H1 (cell line): ENCODE data around the gene MAPKAP1. TPM values are rescaled to one million over a fixed set of nuclear protein-coding genes. Genes with fewer than 3 reads are reported as not detected.
A peak's percentile ranks its signal among the peaks of the same experiment; 100 is the strongest.

Experiments used
- CTCF ChIA-PET: fragments of 300-600 bp; sonication (Branson Sonifier 250); formaldehyde crosslinking; loops from one replicate; lab custom pipeline; 2021; ENCODE audit not compliant: partially characterized antibody; lab: Charles Lee
- POLR2A ChIA-PET: fragments of 300-600 bp; sonication (Branson Sonifier 250); formaldehyde crosslinking; loops from one replicate; lab custom pipeline; 2021; ENCODE audit warnings: inconsistent platforms; ENCODE audit not compliant: partially characterized antibody; lab: Charles Lee
- DNase-seq, 2 experiments: peaks; one replicate each; pipeline versions ENCODE4 v3.0.0 to v3.0.0-alpha.2; 2010 to 2022; ENCODE audit warnings: low spot score in 2 of 2, low read depth in 1 of 2, mixed read lengths in 1 of 2
- FAIRE-seq: peaks from 2 replicates; lab custom pipeline; 2011; peaks lifted over from hg19 to GRCh38; lab: Jason Lieb, UNC
- H2AFZ ChIP-seq: 2 replicates; pipeline ENCODE4 v1.8.1; 2012; ENCODE audit warnings: low read length, inconsistent platforms
- H2AK5ac ChIP-seq: 2 replicates; pipeline ENCODE4 v1.6.1; 2013; ENCODE audit warnings: low read depth, low read length
- H2BK120ac ChIP-seq: replicated peaks from 2 replicates; pipeline ENCODE3; 2013; ENCODE audit warnings: low read depth, low read length, inconsistent platforms
- H2BK12ac ChIP-seq: 2 replicates; pipeline ENCODE4 v1.6.1; 2013; ENCODE audit warnings: low read depth, low read length
- H2BK15ac ChIP-seq: 2 replicates; pipeline ENCODE4 v1.6.1; 2013; ENCODE audit warnings: low read length
- H2BK20ac ChIP-seq: 2 replicates; pipeline ENCODE4 v1.6.1; 2013; ENCODE audit warnings: low read length
- H2BK5ac ChIP-seq: 2 replicates; pipeline ENCODE4 v1.6.1; 2013; ENCODE audit warnings: low read depth, low read length
- H3K14ac ChIP-seq: 2 replicates; pipeline ENCODE4 v1.6.1; 2013; ENCODE audit warnings: inconsistent platforms; ENCODE audit not compliant: insufficient read length
- H3K18ac ChIP-seq: 2 replicates; pipeline ENCODE4 v1.6.1; 2013; ENCODE audit warnings: low read length; ENCODE audit errors: extremely low read depth
- H3K23ac ChIP-seq: 2 replicates; pipeline ENCODE4 v1.6.1; 2013; ENCODE audit warnings: inconsistent platforms; ENCODE audit not compliant: insufficient read length
- H3K23me2 ChIP-seq: 2 replicates; pipeline ENCODE4 v1.6.1; 2013; ENCODE audit warnings: low read depth, low read length
- H3K27ac ChIP-seq: 2 replicates; pipeline ENCODE4 v1.6.1; 2011; ENCODE audit warnings: low read depth, low read length, inconsistent platforms
- H3K27me3 ChIP-seq, 4 experiments: replicated peaks in 1 of 4; 1 replicate in 1 of 4; 2 replicates in 3 of 4; pipeline versions ENCODE4 v1.6.1 to v1.8.1; 2011 to 2013; ENCODE audit warnings: low read length in 3 of 4, mild to moderate bottlenecking in 3 of 4, inconsistent platforms in 2 of 4, mixed read lengths in 2 of 4, moderate library complexity in 1 of 4; ENCODE audit not compliant: control insufficient read depth in 3 of 4, insufficient read depth in 3 of 4; ENCODE audit errors: extremely low read depth in 1 of 4
- H3K36me3 ChIP-seq, 4 experiments: 2 replicates each; pipeline versions ENCODE4 v1.6.1 to v1.8.1; 2011 to 2013; ENCODE audit warnings: mild to moderate bottlenecking in 4 of 4, low read length in 3 of 4, moderate library complexity in 2 of 4, control low read depth in 1 of 4, inconsistent platforms in 1 of 4; ENCODE audit not compliant: insufficient read depth in 4 of 4, control insufficient read depth in 2 of 4
- H3K4ac ChIP-seq: replicated peaks from 2 replicates; pipeline ENCODE3; 2013; ENCODE audit warnings: low read length, low read depth, mixed read lengths, inconsistent platforms; ENCODE audit not compliant: insufficient read length
- H3K4me1 ChIP-seq, 4 experiments: replicated peaks in 1 of 4; 1 replicate in 1 of 4; 2 replicates in 3 of 4; pipeline versions ENCODE4 v1.6.1 to v1.8.1; 2011 to 2013; ENCODE audit warnings: low read length in 3 of 4, inconsistent platforms in 2 of 4, mixed read lengths in 1 of 4; ENCODE audit not compliant: insufficient read depth in 4 of 4, control insufficient read depth in 3 of 4
- H3K4me2 ChIP-seq, 2 experiments: 2 replicates each; pipeline versions ENCODE4 v1.6.1 to v1.8.1; 2011 to 2013; ENCODE audit warnings: low read depth in 2 of 2, low read length in 2 of 2, control low read depth in 1 of 2, inconsistent platforms in 1 of 2, mild to moderate bottlenecking in 1 of 2; ENCODE audit not compliant: insufficient read depth in 1 of 2
- H3K4me3 ChIP-seq, 4 experiments: fragments of 200-600, 300-600 bp in 1 of 4; sonication (generic), shearing (Covaris generic), sonication (Bioruptor Twin) in 1 of 4; 2 replicates each; pipeline versions ENCODE4 v1.5.1 to v1.8.1; 2011 to 2016; ENCODE audit warnings: low read length in 4 of 4, low read depth in 3 of 4, control low read depth in 2 of 4, inconsistent platforms in 2 of 4, mild to moderate bottlenecking in 2 of 4, mixed read lengths in 1 of 4, moderate library complexity in 1 of 4; ENCODE audit not compliant: insufficient read depth in 2 of 4; ENCODE audit errors: extremely low read depth in 1 of 4
- H3K56ac ChIP-seq: replicated peaks from 2 replicates; pipeline ENCODE3; 2013; ENCODE audit warnings: low read depth, mild to moderate bottlenecking, mixed read lengths, low read length, inconsistent platforms; ENCODE audit not compliant: insufficient read length
- H3K79me1 ChIP-seq: 2 replicates; pipeline ENCODE4 v1.6.1; 2013; ENCODE audit warnings: low read depth, low read length, control low read depth
- H3K79me2 ChIP-seq, 2 experiments: 2 replicates each; pipeline versions ENCODE4 v1.6.1 to v1.8.1; 2012 to 2013; ENCODE audit warnings: low read length in 2 of 2, mild to moderate bottlenecking in 2 of 2, inconsistent platforms in 1 of 2; ENCODE audit not compliant: insufficient read depth in 2 of 2, control insufficient read depth in 1 of 2
- H3K9ac ChIP-seq, 4 experiments: replicated peaks in 1 of 4; 1 replicate in 1 of 4; 2 replicates in 3 of 4; pipeline versions ENCODE4 v1.6.1 to v1.8.1; 2011 to 2013; ENCODE audit warnings: low read depth in 3 of 4, low read length in 3 of 4, control low read depth in 2 of 4, mild to moderate bottlenecking in 2 of 4, moderate library complexity in 2 of 4, inconsistent platforms in 1 of 4; ENCODE audit errors: extremely low read depth in 1 of 4
- H3K9me3 ChIP-seq, 2 experiments: 2 replicates each; pipeline versions ENCODE4 v1.6.1 to v1.8.1; 2012 to 2013; ENCODE audit warnings: mild to moderate bottlenecking in 2 of 2, moderate library complexity in 2 of 2, control low read depth in 1 of 2, inconsistent platforms in 1 of 2, low read depth in 1 of 2, low read length in 1 of 2, mixed read lengths in 1 of 2; ENCODE audit not compliant: insufficient read depth in 2 of 2
- H4K20me1 ChIP-seq, 2 experiments: replicated peaks in 1 of 2; 2 replicates each; pipeline versions ENCODE3 to v1.8.1; 2011 to 2013; ENCODE audit warnings: inconsistent platforms in 2 of 2, low read length in 2 of 2, mild to moderate bottlenecking in 1 of 2; ENCODE audit not compliant: insufficient read depth in 2 of 2, control insufficient read depth in 1 of 2
- H4K5ac ChIP-seq: 2 replicates; pipeline ENCODE4 v1.6.1; 2013; ENCODE audit warnings: low read length, low read depth, mixed read lengths, inconsistent platforms; ENCODE audit not compliant: insufficient read length
- H4K8ac ChIP-seq: 2 replicates; pipeline ENCODE4 v1.8.0; 2013; ENCODE audit warnings: mild to moderate bottlenecking, moderate library complexity, low read length, inconsistent platforms; ENCODE audit not compliant: insufficient read depth; ENCODE audit errors: extremely low read depth
- H4K91ac ChIP-seq: replicated peaks from 2 replicates; pipeline ENCODE3; 2013; ENCODE audit warnings: low read length, mixed read lengths, inconsistent platforms; ENCODE audit not compliant: insufficient read length
- ASH2L ChIP-seq: fragments of 200-600, 300-600 bp; sonication (generic); IDR thresholded peaks from one replicate; pipeline ENCODE4 v1.7.1; 2017; ENCODE audit warnings: low read length
- BRCA1 ChIP-seq: IDR thresholded peaks from 2 replicates; pipeline ENCODE4 v1.6.1; 2012; ENCODE audit warnings: low read depth, low read length, improper control_type of control experiment
- CHD2 ChIP-seq: IDR thresholded peaks from 2 replicates; pipeline ENCODE4 v1.6.1; 2012; ENCODE audit warnings: low read length, improper control_type of control experiment
- RXRA ChIP-seq: IDR thresholded peaks from 2 replicates; pipeline ENCODE4 v1.6.1; 2011; ENCODE audit warnings: low read depth, mild to moderate bottlenecking, low read length, moderate library complexity; ENCODE audit not compliant: insufficient read depth
- SP1 ChIP-seq: IDR thresholded peaks from 2 replicates; pipeline ENCODE4 v1.6.1; 2011; ENCODE audit warnings: low read depth, low read length
- YY1 ChIP-seq: IDR thresholded peaks from 2 replicates; pipeline ENCODE4 v1.6.1; 2011; ENCODE audit warnings: low read depth, mild to moderate bottlenecking, low read length
- WGBS, 2 experiments: shearing (Covaris generic) in 1 of 2; methylation state at CpG; one replicate each; pipeline versions ENCODE4 v1.1.6 to v1.1.7; 2013 to 2015; ENCODE audit warnings: low lambda C conversion rate in 2 of 2, mixed read lengths in 2 of 2, inconsistent platforms in 1 of 2, low coverage in 1 of 2, missing lambda C conversion rate in 1 of 2; ENCODE audit not compliant: insufficient replicate concordance in 2 of 2, insufficient coverage in 1 of 2, insufficient read length in 1 of 2; ENCODE audit errors: extremely low coverage in 1 of 2, missing lambda C conversion rate in 1 of 2; 5-methylcytosine and 5-hydroxymethylcytosine counted together
- polyA plus RNA-seq, 7 experiments: library from polyadenylated mRNA; depleted of rRNA in 3 of 7; stranded (reverse) in 5 of 7; unstranded in 2 of 7; fragments of >200 nt in 5 of 7; fragments of 200-250 nt in 2 of 7; gene quantifications; 1 replicate in 5 of 7; 2 replicates in 1 of 7; 4 replicates in 1 of 7; pipeline versions ENCODE4 v1.2.1 to v1.2.3, GENCODE V29; 2011 to 2013; ENCODE audit warnings: missing spikeins in 2 of 7, mixed read lengths in 2 of 7
- total RNA-seq: library from RNA; stranded (reverse); fragmentation: NEBNext Ultra II Directional; extraction: Animal tissue kit (Norgen Biotek cat#: 25700); gene quantifications from 2 replicates; pipeline ENCODE4 v1.2.1, GENCODE V29; 2021
- TF ChIP-seq, protein P1 (sequence below): IDR thresholded peaks from 2 replicates; pipeline ENCODE4 v1.6.1; 2011; ENCODE audit warnings: low read length, improper control_type of control experiment
- TF ChIP-seq, protein P2 (sequence below): IDR thresholded peaks from 2 replicates; pipeline ENCODE4 v1.6.1; 2012; ENCODE audit warnings: inconsistent platforms

MAPKAP1 gene
- total and polyA plus RNA-seq, 2 of the 8 experiments (the other 6 are each of a cell fraction or from before 2014, with no cell fraction given): 79.2 to 140 TPM

DNA sequence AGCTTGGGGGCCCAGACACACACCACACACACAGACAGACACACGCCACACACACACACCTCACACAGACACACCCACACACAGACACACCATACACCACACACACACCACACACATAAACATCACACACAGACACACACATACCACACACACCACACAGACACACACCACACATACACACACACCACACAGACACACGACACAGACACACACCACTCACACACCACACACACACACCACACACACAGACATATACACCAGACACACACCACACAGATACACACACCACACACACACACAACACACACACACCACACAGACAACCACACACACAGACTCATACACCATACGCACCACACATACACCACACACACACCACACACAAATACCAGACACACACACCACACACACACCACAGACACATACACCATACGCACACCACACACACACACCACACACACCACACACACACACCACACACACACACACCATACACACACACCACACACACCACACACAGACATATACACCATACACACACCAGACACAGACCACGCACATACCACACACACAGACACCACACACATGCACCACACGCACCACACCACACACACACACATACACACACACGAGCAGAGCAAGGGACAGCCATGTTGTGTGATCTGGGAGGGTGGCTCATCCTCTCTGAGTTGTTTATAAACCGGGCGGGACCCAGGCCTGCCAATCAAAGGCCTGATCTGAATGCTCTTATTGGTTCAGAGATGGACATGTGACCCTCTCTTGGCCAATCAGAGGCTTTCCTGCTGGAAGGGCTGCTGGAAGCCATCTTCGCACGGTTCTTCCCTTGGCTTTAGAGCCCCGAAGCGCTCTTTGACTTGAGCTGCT is 297.1 kb downstream of the MAPKAP1 start:
- Histone ChIP-seq H3K14ac (no peak overlapping the region), H3K4ac (peak overlapping the region; percentile 91), H3K27ac (no peak overlapping the region), H3K27me3 (peaks cover 0 to 13% (median 7%) of the 10 kb centered on the region in 4 experiments; a peak in 5 of 7 replicates), H3K4me3 (no peak overlapping the region), H3K79me1 (no peaks in the 10 kb centered on the region), H2BK15ac (peak overlapping the region; percentile 99), H2BK20ac (peak overlapping the region; percentile 53; the same call in 1 of the 2 replicates), H3K23me2 (peaks cover 11% of the 10 kb centered on the region; the same call in 1 of the 2 replicates), H4K8ac (no peak overlapping the region), H4K91ac (peak overlapping the region; percentile 97), H3K9me3 (no peaks in the 10 kb centered on the region), H3K36me3 (no peaks in the 10 kb centered on the region), H3K18ac (no peak overlapping the region), H4K5ac (peak overlapping the region; percentile 26), H3K9ac (peak overlapping the region in 1 of 4 experiments; percentile 34; a peak in 1 of 7 replicates), H3K4me2 (no peak overlapping the region; a peak in 1 of 4 replicates), H3K79me2 (no peaks in the 10 kb centered on the region), H3K23ac (no peak overlapping the region), H2BK120ac (peak overlapping the region; percentile 43), H3K56ac (peak overlapping the region; percentile 99), H2AFZ (no peak overlapping the region), H2AK5ac (peak overlapping the region; percentile 61), H2BK12ac (peak overlapping the region; percentile 55; the same call in 1 of the 2 replicates), H2BK5ac (peak overlapping the region; percentile 62; the same call in 1 of the 2 replicates), H3K4me1 (peaks cover 0 to 2% (median 0%) of the 10 kb centered on the region in 4 experiments; a peak in 2 of 7 replicates), H4K20me1 (peaks cover 0 to 8% of the 10 kb centered on the region in 2 experiments)
- POLR2A ChIA-PET: interaction anchor here (0.6 to 1.3 kb wide), 2 partner anchors 22 to 132 kb away, joined by 3 read pairs; no protein-coding TSS in a partner anchor
- TF ChIP-seq BRCA1 (no peak), YY1 (peak; percentile 54; the same call in 1 of the 2 replicates), RXRA (no peak), SP1 (0 out of 2 replicates have a peak, but pooled peaks have one; percentile 53), ASH2L (no peak), CHD2 (0 out of 2 replicates have a peak, but pooled peaks have one; percentile 20)
- TF ChIP-seq, protein P1, sequence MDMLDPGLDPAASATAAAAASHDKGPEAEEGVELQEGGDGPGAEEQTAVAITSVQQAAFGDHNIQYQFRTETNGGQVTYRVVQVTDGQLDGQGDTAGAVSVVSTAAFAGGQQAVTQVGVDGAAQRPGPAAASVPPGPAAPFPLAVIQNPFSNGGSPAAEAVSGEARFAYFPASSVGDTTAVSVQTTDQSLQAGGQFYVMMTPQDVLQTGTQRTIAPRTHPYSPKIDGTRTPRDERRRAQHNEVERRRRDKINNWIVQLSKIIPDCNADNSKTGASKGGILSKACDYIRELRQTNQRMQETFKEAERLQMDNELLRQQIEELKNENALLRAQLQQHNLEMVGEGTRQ: peak; percentile 86
- TF ChIP-seq, protein P2, sequence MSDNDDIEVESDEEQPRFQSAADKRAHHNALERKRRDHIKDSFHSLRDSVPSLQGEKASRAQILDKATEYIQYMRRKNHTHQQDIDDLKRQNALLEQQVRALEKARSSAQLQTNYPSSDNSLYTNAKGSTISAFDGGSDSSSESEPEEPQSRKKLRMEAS: no peak
- WGBS, 2 experiments: 92% methylated on average over 13 of the region's 13 CpGs; no CpG with 5 or more reads in 1 of the 2 experiments
- CTCF ChIA-PET: interaction anchor here (3.9 kb wide), 1 partner anchor 18 kb away, joined by 14 read pairs; no protein-coding TSS in a partner anchor
- no peak for FAIRE-seq
- peak in 1 of 2 experiments; percentile 50 for DNase-seq
